Cerebellar cortex (tissue), 1 donor: Measurements from ENCODE around the gene MACROD2.
"Not testable (repeated sequence)": the region's sequence is repeated elsewhere in the genome, so short reads cannot be mapped to it uniquely, and the experiment has no call there.

Source experiments
- DNase-seq: peaks from one replicate; pipeline ENCODE4 v3.0.0-alpha.2; 2015; ENCODE audit warnings: low spot score

MACROD2 gene

DNA sequence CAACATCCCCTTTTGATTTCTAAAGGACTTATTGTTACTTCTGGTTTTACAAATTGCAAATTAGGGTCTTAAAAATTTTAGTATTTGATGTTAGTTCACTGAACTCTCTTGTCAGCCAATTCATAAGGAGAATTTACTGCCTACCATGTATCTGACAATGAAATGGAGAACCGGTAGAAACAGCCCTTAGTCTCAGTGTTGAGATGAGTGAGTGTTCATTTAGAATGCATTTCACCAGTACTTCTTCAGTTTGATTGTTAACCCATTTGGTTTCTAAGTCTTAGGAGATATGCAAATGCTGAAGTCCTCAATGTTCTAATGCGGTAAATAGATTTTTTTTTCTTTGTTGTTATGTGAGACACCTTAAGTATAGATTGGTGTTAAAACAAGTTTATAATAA, 958.4 kb downstream of the MACROD2 start:
- DNase-seq: no peak

DNA sequence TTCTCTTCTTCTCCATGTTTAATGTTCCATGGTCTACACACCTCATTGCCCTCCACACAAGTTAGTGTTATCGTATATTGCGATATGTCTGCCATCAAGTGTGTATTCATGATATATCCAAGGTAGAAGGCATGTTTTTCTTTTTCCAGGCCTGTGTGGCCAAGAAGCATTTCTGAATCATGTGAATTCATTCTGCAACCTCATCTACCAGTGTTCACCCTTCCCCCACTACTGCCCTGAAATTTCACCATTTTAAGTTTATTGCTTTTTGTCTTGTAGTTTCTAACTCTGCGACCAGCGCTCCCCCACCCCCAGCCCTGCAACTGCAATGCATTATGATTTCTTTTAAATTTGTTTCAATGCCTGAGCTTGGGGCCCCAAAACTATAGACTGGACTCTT, 960.1 kb downstream of the MACROD2 start:
- DNase-seq: no peak

DNA sequence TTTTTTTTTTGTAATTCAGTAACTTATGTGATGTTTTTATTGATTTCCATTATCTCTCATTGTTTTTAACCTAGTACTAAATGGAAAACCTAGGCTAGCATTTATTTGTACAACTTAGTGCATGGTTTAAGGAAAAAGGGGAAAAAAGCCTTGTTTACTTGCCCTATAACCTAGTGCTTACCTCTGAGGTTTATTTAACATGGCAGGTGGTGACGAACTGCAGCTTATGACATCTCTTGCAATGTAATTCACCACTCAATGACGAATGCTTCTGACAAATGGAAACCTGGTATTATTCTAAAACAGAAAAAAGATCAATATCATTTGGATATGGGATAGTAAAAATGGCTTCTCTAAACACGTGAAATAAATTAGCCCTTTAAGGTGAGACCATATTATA, 960.7 kb downstream of the MACROD2 start:
- DNase-seq: no peak

DNA sequence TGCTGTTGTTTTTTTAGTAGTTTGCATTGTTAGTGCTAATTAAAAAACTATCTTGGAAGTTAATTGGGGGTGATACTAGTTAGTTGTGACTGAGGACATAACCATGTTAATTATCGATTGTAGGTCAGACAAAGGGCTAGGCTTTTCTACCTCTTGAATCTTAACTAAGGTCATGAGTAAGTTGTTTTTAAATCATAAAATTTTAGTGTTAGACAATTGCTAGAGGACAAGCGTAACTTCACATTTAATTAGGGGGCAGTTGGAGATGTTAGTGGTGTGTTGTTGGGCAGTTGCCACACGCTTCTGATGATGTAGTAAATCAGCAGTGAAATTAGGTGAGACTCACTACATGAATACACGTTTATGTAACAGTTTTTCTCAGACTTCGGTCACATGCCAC, 961.2 kb downstream of the MACROD2 start:
- no peak for DNase-seq

DNA sequence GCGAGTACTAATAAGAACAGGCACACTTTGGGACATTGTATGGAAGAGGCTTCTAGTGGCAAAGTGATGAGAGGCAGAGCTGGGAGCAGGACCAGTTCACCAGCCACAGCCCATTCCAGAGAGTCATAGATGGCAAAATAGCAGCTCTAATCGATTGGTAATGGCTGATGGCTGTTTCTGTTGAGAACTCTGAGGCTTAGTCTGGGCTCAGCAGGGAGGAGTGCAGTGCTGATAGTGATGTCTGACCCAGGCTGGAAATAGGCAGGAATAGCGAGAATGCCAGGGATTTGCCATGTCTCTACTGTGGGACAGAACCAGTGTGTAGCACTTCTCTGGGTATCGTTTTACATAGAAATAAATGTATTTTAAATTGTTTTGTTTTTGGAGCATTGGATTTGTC, 962.1 kb downstream of the MACROD2 start:
- no peak for DNase-seq

DNA sequence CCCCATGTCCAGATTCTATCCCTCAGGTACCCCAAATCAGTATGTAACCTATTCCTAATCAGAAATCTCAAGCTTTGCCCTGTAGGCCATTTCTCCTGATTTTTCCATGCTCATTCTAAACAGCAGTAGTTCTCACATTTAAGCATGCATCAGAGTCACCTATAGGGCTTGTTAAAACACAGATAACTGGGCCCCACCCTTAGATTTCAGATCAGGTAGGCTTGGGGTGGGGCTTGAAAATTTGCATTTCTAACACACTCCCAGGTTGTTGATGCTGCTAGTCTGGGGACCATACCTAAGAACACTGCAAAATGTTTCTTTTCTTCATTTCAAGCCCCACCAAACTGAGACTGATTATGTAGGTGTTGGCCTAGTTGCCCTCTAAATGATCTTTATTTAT, 963.3 kb downstream of the MACROD2 start:
- DNase-seq: no peak

DNA sequence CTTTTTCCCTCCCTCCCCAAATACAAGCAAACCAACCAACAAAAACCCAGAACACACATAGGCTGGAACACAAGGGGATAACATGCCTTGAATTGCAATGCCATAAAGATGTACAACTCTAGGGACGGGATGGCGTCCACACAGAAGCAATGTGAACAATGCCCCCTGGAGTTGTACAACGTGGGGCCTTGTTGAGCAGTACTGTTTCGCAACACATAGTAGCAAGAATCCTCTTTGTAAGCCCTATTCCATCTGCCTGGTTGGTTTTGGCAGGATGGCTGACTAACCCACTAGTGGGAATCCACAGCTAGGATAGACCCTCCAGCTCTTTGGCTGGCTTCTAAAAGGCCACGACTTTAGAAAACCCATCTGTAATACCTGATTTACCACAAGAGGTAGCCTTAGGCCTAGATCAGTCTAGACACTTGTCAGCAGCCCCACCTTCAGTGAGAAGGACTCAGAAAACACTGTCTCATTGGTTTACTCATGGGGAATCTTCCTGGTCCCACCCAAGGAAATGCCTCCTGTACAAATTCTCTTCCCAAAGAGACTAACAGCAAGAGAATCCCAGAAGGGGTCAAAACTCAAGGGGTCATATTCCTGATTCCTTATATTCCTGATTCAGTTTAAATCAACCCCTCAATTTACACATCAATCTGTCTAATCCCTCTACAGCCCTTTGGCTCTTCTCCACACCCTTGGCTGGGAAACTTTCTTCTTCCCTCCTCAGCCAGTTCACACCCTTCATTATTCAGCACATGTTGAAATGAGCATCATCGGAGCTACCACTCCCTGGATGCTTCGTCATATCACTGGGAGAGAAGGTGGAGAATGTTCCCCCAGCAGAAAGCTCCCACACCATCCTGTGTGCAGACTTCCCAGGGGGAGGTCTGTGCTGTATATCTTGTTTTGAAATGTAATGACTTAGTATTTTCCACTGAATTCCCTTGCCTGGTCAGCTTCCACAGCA, 964.5 kb downstream of the MACROD2 start:
- no peak for DNase-seq

DNA sequence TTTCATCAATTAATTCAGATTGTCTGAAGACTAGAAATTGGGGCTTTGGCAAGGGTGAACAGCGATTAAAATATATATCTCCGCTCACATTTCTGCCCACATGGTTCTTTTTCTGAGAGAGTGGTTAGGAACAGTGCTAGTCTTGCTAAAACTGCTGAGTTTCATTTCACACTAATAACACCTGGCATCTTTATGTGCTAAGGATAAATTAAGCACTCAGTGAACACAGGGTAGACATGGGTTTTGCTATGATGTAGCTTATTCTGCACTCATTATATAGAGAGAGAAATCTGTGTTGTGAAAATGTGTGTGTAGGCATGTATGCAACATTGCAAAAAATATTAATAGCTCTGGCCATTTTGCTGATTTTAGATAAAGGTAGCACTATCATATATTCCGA, 965.5 kb downstream of the MACROD2 start:
- DNase-seq: no peak

DNA sequence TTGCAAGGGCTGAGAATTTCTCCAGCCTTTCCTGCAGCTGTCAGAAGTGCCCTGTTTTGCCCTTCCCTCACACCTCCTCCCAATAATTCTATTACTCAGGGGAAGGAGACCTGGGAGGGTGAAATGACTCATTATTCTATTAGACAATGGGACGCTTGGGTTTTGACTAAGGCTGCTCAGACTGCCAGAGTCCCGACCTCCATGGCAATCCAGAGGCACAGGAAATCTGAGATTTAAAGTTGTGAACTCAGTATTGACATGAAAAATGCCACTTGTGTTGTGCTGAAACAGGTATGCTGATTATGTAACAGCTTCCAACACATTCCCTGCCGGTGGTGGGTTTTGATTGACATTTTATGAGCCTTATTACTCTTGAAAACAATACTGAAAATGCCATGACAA, 967.9 kb downstream of the MACROD2 start:
- no peak for DNase-seq

DNA sequence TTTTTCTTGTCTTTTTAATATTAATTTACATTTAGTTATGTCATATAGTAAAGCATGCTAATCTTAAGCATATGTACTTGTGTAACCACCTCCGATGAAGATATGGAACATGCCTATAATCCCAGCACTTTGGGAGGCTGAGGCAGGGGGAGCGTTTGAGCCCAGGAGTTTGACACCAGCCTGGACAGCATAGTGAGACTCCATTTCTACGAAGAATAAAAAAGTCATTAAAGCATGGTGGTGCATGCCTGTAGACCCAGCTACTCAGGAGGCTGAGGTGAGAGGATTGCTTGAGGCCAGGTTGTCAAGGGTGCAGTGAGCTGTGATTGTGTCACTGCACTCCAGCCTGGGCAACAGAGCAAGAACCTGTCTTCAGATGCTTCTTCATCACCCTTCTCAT, 970.9 kb downstream of the MACROD2 start:
- no peak for DNase-seq

DNA sequence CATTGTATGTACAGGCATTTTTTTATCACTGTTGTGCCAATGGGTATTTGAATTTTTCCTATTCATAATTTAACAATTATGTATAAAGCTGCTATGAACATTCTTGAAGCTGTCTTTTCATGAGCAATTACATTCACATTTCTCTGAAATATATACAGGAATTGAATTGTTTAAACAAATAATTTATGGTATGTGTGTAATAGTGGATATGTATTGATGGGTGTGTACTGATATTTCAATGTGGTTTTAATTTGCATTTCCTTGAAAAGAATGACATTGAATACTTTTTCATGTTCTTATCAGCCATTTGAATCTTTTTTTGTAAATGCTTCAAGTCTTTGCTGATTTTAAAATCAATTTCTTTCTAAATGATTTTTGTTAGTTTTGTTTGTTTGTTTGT, 971.5 kb downstream of the MACROD2 start:
- no peak for DNase-seq

DNA sequence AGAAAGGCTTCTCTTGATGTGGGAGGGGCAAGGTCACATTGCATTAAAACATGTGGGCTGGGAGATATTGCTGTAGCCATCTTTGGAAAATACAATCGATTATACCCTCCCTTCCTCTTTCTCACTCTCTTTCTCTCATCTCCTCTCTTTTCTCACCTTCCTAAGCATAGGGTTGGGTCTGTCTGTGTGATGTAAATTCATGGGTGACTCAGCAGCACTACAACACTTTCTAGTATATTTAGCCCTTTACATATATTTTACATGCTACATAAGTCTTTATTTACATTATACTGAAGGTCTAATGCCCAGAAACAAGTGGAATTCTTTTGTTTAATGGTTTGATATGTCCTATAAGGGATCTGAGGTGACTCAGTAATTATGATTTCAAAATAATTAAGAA, 976.9 kb downstream of the MACROD2 start:
- no peak for DNase-seq

DNA sequence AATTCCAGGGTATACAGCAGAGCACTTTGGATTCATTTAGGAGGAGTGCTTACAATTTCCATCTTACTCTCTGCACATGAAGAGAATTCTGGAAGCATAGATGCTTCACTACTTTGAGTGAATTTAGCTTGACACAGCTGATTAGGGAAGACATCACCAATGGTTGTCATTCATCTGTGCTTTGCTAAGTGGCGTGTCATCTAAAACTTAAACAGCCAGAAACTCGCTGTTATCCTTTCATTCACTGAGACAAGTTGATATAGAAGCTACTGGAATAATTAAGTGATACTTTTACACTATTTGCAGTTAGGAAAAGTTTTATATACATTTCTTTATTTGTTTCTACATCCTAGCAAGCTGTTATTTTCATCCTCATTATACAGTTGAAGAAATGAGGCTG, 977.4 kb downstream of the MACROD2 start:
- DNase-seq: no peak

DNA sequence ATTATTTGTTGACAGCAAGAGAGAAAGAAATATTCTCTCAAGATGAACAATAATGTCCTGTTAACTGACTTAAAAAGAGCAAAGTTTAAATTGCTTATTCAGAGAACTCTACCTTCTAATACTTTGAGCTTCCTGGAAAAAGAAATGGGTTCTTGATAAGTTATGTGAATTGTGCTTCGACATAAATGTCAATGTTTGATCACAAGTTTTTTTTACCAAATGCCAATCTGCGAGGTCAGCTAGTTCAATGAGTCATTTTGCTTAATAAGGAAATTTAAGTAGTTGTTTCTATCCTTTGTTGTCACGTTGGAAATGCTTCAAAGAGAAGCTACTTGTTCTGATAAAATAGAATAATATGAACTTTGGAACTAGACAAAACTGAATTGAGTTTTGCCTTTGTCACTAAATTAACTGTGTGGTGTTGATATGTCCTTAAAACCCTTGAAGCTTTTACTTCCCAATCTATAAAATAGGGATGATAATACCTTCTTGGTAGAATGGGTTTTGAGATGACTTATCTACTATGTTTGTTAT, 984.2 kb downstream of the MACROD2 start:
- DNase-seq: no peak

DNA sequence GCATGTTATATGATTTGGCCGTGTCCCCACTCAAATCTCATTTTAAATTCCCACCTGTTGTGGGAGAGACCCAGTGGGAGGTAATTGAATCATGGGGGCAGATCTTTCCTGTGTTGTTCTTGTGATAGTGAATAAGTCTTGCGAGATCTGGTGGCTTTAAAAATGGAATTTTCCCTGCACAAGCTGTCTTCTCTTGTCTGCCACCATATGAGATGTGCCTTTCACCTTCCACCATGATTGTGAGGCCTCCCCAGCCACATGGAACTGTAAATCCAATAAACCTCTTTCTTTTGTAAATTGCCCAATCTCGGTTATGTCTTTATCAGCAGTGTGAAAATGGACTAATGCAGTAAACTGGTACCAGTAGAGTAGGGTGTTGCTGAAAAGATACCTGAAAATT, 986.2 kb downstream of the MACROD2 start:
- not testable (repeated sequence) for DNase-seq

DNA sequence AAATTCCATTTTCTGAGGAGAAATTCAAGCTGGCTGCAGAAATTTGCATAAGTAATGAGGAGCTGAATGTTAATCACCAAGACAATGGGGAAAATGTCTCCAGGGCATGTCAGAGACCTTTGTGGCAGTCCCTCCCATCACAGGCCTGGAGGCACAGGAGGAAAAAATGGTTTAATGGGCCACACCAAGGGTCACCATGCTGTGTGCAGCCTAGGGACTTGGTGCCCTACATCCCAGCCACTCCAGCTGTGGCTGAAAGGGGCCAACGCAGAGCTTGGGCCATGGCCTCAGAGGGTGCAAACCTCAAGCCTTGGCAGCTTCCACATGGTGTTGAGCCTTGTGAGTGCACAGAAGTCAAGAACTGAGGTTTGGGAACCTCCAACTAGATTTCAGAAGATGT, 987.0 kb downstream of the MACROD2 start:
- DNase-seq: not testable (repeated sequence)

DNA sequence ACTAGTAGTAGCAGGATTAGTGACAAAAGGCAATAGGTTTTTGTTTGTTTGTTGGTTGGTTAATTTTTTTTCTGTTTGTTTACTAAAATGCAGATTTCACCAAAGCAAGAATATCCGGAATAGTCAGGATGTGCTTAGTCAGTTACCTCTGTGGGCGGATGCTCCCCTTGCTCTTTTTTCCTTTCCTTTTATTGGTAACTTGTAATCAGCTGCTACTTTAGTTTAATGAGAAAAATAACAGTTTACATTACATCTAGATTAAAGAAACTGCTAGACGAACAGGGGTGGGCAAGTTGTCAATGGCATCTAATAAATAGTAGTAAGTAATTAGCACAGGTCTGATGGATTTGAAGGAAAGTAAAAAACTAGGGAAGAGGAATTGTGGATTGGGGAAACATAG, 989.0 kb downstream of the MACROD2 start:
- no peak for DNase-seq

DNA sequence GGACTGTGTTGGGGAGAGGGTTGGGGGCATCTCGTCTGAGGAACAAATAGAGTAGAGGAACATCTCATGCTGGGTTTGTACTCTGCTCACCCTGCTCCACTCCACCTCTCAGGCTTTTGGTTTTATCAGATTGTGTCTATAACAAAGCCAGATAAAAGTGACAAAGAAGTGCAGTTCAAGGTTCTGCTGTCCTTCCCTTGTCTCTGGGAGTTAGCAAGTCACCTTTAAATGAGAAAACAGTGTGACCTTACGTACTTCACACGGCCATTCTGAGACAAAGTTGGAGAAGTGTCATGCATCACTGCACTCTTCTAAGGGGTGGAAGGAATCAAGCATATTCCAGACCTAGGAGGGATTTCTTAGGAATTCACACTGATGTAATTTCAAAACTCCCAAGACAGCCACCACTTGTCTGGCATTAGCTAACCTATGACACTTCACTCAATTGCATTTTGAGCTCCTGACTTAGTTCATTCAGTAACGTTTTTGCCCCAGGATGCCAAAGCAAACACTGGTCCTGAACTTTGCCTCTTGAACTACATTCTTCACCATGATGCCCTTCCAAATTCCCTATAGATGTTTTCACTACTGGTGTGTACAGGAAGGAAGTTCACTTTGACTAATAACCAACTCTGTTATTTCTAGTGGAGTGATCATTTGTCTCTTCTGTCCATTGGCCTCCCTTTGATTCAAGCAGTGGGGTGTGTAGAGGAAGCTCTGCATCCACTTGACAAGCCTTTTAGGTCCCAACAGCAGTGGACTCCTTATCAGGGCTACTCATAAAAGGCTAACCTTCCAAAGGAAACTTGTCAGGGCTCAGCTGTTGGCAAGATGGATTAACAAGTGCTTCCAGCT, 989.7 kb downstream of the MACROD2 start:
- no peak for DNase-seq

DNA sequence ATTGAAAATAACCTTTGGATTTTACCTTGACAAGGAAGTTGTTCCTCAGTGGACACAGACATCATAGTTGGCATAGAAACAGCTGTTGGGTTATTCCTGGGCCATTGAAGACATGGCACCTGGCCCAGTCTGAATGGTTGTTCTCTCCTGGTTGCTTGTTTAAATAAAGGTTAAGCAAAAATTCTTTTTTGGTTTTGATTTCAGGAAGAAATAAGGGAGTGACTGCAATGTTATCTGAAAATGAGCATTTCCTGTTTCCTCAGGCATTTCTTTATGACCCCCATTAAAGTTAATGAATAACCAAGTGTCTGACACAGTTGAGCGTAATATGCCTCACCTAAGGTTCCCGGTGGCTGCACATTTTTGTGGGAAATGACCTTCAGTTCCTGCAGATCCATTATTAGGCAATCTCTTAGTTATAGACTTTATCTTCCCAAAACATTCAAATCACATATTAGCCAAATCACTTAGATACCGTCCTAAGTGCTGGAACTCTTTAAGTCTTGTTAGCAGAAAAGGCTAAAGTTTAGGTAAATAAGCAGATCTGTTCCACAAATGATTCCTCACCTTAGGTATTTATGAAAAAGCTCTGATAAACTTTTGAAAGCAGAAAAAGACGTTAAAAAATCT, 990.8 kb downstream of the MACROD2 start:
- DNase-seq: peak; percentile 25

DNA sequence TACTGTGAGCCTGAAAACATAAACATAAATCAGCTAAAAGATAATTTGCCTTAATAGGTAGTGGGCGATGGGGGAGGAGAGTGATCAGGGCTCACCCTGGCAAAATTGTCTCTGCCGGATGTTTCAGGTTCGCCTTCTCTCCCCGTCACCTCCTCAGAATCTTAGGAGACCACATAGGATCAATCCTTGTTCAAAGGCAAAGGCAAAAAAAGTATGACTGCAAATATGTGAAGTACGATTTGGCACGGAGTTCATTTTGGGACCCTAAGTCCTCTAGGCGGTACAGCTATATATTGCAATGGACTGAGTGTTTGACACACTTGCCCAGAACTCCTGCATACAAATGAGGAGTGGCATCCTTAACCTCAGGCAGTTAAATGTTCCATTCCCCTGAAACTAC, 991.3 kb downstream of the MACROD2 start:
- no peak for DNase-seq

DNA sequence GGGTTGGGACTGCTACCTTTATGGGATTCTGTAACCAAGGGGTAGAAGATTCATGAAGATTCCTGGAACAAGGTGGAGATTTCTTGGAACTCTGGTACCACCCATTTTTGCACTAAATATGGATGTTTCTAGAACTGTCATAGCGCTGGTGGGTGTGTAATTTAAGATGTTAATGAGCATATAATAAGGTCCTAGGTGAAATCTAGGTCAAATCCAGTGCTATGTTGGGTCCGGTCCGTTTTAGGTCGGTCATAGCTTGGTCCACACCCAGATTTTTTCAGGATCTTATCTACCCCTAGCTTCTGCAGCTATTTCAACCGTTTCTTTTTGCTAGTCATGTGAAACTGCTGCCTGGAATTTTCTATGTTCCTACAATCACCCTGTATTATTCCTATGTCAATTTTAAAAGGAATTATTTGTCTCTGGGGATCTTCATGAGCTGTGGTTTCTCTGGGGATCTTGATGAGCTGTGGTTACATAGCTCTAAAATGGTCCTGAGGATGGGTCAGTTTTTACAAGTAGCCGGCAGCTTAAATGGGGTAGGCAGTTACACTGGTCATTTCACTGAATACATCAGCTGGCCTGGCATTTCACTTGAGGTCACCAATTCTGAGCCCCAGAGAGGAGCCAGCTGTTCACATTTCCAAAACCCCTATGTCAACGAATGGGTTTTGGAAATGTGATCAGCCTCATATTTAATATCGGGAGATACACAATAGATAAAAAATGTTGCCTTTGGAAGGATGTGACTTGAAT, 994.4 kb downstream of the MACROD2 start:
- DNase-seq: no peak

DNA sequence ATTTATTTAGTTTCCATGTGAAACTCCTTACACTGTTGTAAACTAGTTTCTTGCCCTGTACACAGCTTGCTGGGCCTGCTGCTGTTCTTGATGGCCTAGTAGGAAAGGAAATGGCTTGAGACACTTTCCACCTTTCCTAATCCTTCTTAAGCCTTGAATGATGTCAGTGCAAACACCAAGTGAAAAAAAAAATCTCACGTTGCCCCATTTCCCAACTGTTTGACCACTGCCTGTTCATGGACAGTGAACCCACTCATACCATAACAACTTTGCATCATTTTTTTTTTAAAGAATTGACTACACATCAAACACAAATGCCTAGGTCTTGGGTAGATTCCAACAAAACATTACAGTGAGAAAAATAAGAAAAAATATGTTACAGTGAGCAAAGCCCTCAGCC, 995.7 kb downstream of the MACROD2 start:
- no peak for DNase-seq
